K562 (cell line): ENCODE measurements around the gene MFSD12. TPM values are rescaled to one million over a fixed set of nuclear protein-coding genes. Genes with fewer than 3 reads are reported as not detected.

ENCODE experiments used
- CHD4 ChIP-seq: fragments of 200-600 bp; sonication (generic); IDR thresholded peaks from 3 replicates; pipeline ENCODE4 v1.6.1; 2012; ENCODE audit warnings: low read depth, mild to moderate bottlenecking, mixed read lengths, low read length, inconsistent platforms; ENCODE audit not compliant: insufficient read depth, insufficient replicate concordance, poor library complexity, severe bottlenecking
- CSDE1 ChIP-seq, 2 experiments: fragments of 450-650 bp; IDR thresholded peaks; 2 replicates each; pipeline ENCODE4 v1.6.1; 2016; ENCODE audit warnings: mild to moderate bottlenecking in 1 of 2
- ELF2 ChIP-seq: fragments of 250-450 bp; sonication (Bioruptor Pico); IDR thresholded peaks from 2 replicates; pipeline ENCODE4 v1.5.0; 2021; ENCODE audit warnings: mild to moderate bottlenecking
- EZH2 ChIP-seq: IDR thresholded peaks from 2 replicates; pipeline ENCODE4 v1.6.1; 2012; ENCODE audit warnings: low read depth, mild to moderate bottlenecking, inconsistent platforms, low read length, borderline replicate concordance
- FOXM1 ChIP-seq, 2 experiments: fragments of 450-650 bp in 1 of 2; sonication (generic) in 1 of 2; formaldehyde crosslinking in 1 of 2; IDR thresholded peaks; 2 replicates each; pipeline versions ENCODE4 v1.6.1 to v1.9.0; 2017 to 2022; ENCODE audit warnings: low read depth in 2 of 2, mild to moderate bottlenecking in 2 of 2, missing genetic modification reagents in 1 of 2, moderate library complexity in 1 of 2
- JUN ChIP-seq, 2 experiments: sonication (generic) in 1 of 2; formaldehyde crosslinking in 1 of 2; IDR thresholded peaks; 2 replicates each; pipeline versions ENCODE4 v1.6.1 to v1.8.0; 2012 to 2022; ENCODE audit warnings: borderline replicate concordance in 2 of 2, mild to moderate bottlenecking in 2 of 2, improper control_type of control experiment in 1 of 2, low read depth in 1 of 2, low read length in 1 of 2, missing genetic modification reagents in 1 of 2
- NR3C1 ChIP-seq: sonication (generic); formaldehyde crosslinking; IDR thresholded peaks from 2 replicates; pipeline ENCODE4 v1.8.1; 2022; ENCODE audit warnings: missing genetic modification reagents
- SREBF2 ChIP-seq: sonication (generic); formaldehyde crosslinking; IDR thresholded peaks from 2 replicates; pipeline ENCODE4 v1.4.0; 2020; ENCODE audit warnings: mild to moderate bottlenecking, missing genetic modification reagents
- TAF7 ChIP-seq: fragments of 450-650 bp; IDR thresholded peaks from 2 replicates; pipeline ENCODE4 v1.6.1; 2016; ENCODE audit warnings: missing genetic modification characterization, missing compliant biosample characterization
- TBL1XR1 ChIP-seq, 2 experiments: IDR thresholded peaks; 2 replicates each; pipeline ENCODE4 v1.6.1; 2012; ENCODE audit warnings: improper control_type of control experiment in 2 of 2, low read length in 2 of 2, mild to moderate bottlenecking in 1 of 2
- THRAP3 ChIP-seq: fragments of 450-650 bp; IDR thresholded peaks from 2 replicates; pipeline ENCODE4 v1.6.1; 2016; ENCODE audit warnings: mild to moderate bottlenecking, inconsistent platforms, borderline replicate concordance
- ZNF445 ChIP-seq: fragments of 250-450 bp; sonication (Bioruptor Pico); IDR thresholded peaks from 2 replicates; pipeline ENCODE4 v1.4.0; 2020; ENCODE audit warnings: low read depth, mild to moderate bottlenecking, moderate library complexity
- ZNF778 ChIP-seq: fragments of 450-650 bp; formaldehyde crosslinking; IDR thresholded peaks from 2 replicates; pipeline ENCODE4 v1.4.0; 2020; ENCODE audit warnings: mild to moderate bottlenecking, moderate library complexity
- ZZZ3 ChIP-seq: fragments of 450-650 bp; IDR thresholded peaks from 2 replicates; pipeline ENCODE4 v1.6.1; 2016; ENCODE audit warnings: antibody characterized with exemption, mild to moderate bottlenecking, moderate library complexity
- polyA plus RNA-seq, 8 experiments: library from polyadenylated mRNA; depleted of rRNA in 4 of 8; stranded (reverse) in 5 of 8; unstranded in 3 of 8; fragments of >200 nt; fragmentation: Nextera tagmentation in 2 of 8; fragmentation: Illumina TruSeq in 1 of 8; extraction: Ambion mirVana in 2 of 8; extraction: Trizol in 1 of 8; gene quantifications; 2 replicates each; pipeline versions ENCODE4 v1.2.1 to v1.2.3, GENCODE V29; 2011 to 2014; ENCODE audit warnings: inconsistent platforms in 1 of 8, missing spikeins in 1 of 8
- total RNA-seq, 7 experiments: library from RNA; depleted of rRNA in 6 of 7; stranded (reverse); fragments of >200 nt in 6 of 7; fragmentation: Illumina TruSeq in 2 of 7; extraction: Trizol in 2 of 7; gene quantifications; 2 replicates each; pipeline versions ENCODE4 v1.2.1 to v1.2.3, GENCODE V29; 2011 to 2021; ENCODE audit warnings: low replicate concordance in 1 of 7
- TF ChIP-seq, protein P1 (sequence below): fragments of 250-450 bp; sonication (Bioruptor Pico); IDR thresholded peaks from 2 replicates; pipeline ENCODE4 v1.4.0; 2020; ENCODE audit warnings: mild to moderate bottlenecking, moderate library complexity
- TF ChIP-seq, protein P2 (sequence below): sonication (generic); formaldehyde crosslinking; IDR thresholded peaks from 2 replicates; pipeline ENCODE4 v1.5.0; 2020; ENCODE audit warnings: missing genetic modification reagents
- TF ChIP-seq, protein P3 (sequence below): sonication (generic); formaldehyde crosslinking; IDR thresholded peaks from 2 replicates; pipeline ENCODE4 v1.8.0; 2022; ENCODE audit warnings: mild to moderate bottlenecking, missing genetic modification reagents

The MFSD12 gene
- total and polyA plus RNA-seq, 9 of the 15 experiments (the other 6 are each of a cell fraction or from before 2014, with no cell fraction given): 0.69 to 112 (median 31.8) TPM

DNA sequence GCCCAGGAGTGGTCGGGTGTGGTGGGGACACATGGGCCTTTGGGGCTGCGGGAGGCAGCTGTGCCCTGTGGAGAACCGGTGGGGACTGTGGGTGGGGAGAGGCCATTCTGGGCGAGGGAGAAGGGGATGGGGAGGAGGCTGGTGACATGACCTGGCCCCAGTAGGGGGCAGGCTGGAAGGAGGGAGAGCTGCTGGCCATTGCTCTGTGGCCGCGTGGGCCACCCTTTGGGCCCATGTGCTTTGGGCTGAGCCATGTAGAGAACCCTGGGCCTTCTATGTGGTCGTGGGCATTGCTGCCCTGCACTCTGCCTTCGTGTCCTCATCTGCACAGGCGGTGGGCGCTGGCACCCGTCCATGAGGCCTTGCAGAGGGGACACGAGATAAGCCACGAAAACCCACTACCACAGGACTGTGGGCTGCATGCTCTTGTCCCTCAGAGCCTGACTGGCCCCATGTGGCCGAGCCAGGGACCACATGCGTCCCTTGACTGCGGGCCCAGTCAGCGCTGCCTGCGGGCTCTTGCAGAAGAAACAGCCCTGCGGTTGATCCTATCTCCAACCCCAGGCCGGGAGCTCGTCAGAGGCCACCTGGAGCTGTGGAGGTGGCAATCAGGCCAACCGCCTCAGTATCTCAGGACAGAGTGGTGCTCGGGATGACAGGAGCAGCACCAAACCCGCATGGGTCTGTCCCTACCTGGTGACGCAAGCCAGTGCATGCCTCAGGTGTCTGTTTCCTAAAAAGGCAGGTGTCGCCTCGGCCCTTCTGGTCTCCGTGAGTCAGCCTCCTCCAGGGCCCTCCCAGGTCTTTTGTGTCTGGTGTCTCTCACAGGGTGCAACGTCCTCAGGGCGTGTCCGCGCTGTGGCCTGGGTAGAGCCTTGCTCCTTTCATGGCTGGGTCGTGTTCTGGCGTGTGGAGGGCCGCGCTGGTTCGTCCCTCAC is 37.0 kb downstream of the MFSD12 start (continued):
- TF ChIP-seq FOXM1 (IDR thresholded peaks at IDR 0.05; ENCODE audit: low read depth): no peak
- TF ChIP-seq FOXM1 (CRISPR knock-in tag; IDR thresholded peaks at IDR 0.05; ENCODE audit: low read depth): peak; percentile 81; the same call in 1 of the 2 replicates
- peak; percentile 24 for TF ChIP-seq CHD4
- no peak for TF ChIP-seq THRAP3
- TF ChIP-seq TBL1XR1 (IDR thresholded peaks at IDR 0.05; ENCODE audit: low read length in 2 of 2): peak in 1 of 2 experiments; percentile 43; a peak in 1 of 4 replicates
- TF ChIP-seq ZNF445: no peak
- no peak; a peak in 1 of 4 replicates for TF ChIP-seq CSDE1 (IDR thresholded peaks at IDR 0.05)
- TF ChIP-seq NR3C1 (CRISPR knock-in tag): peak; percentile 92
- no peak for TF ChIP-seq ZNF778
- no peak for TF ChIP-seq SREBF2 (CRISPR knock-in tag)
- TF ChIP-seq ZZZ3: peak; percentile 51; the same call in 1 of the 2 replicates
- TF ChIP-seq ELF2 (CRISPR knock-in tag): peak; percentile 22; the same call in 1 of the 2 replicates
- TF ChIP-seq, protein P1, sequence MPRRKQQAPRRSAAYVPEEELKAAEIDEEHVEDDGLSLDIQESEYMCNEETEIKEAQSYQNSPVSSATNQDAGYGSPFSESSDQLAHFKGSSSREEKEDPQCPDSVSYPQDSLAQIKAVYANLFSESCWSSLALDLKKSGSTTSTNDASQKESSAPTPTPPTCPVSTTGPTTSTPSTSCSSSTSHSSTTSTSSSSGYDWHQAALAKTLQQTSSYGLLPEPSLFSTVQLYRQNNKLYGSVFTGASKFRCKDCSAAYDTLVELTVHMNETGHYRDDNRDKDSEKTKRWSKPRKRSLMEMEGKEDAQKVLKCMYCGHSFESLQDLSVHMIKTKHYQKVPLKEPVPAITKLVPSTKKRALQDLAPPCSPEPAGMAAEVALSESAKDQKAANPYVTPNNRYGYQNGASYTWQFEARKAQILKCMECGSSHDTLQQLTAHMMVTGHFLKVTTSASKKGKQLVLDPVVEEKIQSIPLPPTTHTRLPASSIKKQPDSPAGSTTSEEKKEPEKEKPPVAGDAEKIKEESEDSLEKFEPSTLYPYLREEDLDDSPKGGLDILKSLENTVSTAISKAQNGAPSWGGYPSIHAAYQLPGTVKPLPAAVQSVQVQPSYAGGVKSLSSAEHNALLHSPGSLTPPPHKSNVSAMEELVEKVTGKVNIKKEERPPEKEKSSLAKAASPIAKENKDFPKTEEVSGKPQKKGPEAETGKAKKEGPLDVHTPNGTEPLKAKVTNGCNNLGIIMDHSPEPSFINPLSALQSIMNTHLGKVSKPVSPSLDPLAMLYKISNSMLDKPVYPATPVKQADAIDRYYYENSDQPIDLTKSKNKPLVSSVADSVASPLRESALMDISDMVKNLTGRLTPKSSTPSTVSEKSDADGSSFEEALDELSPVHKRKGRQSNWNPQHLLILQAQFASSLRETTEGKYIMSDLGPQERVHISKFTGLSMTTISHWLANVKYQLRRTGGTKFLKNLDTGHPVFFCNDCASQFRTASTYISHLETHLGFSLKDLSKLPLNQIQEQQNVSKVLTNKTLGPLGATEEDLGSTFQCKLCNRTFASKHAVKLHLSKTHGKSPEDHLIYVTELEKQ (CRISPR knock-in tag): no peak
- no peak for TF ChIP-seq EZH2
- TF ChIP-seq, protein P2, sequence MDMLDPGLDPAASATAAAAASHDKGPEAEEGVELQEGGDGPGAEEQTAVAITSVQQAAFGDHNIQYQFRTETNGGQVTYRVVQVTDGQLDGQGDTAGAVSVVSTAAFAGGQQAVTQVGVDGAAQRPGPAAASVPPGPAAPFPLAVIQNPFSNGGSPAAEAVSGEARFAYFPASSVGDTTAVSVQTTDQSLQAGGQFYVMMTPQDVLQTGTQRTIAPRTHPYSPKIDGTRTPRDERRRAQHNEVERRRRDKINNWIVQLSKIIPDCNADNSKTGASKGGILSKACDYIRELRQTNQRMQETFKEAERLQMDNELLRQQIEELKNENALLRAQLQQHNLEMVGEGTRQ (CRISPR knock-in tag): no peak
- TF ChIP-seq, protein P3, sequence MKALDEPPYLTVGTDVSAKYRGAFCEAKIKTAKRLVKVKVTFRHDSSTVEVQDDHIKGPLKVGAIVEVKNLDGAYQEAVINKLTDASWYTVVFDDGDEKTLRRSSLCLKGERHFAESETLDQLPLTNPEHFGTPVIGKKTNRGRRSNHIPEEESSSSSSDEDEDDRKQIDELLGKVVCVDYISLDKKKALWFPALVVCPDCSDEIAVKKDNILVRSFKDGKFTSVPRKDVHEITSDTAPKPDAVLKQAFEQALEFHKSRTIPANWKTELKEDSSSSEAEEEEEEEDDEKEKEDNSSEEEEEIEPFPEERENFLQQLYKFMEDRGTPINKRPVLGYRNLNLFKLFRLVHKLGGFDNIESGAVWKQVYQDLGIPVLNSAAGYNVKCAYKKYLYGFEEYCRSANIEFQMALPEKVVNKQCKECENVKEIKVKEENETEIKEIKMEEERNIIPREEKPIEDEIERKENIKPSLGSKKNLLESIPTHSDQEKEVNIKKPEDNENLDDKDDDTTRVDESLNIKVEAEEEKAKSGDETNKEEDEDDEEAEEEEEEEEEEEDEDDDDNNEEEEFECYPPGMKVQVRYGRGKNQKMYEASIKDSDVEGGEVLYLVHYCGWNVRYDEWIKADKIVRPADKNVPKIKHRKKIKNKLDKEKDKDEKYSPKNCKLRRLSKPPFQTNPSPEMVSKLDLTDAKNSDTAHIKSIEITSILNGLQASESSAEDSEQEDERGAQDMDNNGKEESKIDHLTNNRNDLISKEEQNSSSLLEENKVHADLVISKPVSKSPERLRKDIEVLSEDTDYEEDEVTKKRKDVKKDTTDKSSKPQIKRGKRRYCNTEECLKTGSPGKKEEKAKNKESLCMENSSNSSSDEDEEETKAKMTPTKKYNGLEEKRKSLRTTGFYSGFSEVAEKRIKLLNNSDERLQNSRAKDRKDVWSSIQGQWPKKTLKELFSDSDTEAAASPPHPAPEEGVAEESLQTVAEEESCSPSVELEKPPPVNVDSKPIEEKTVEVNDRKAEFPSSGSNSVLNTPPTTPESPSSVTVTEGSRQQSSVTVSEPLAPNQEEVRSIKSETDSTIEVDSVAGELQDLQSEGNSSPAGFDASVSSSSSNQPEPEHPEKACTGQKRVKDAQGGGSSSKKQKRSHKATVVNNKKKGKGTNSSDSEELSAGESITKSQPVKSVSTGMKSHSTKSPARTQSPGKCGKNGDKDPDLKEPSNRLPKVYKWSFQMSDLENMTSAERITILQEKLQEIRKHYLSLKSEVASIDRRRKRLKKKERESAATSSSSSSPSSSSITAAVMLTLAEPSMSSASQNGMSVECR: peak; percentile 65
- TF ChIP-seq TAF7: no peak
- TF ChIP-seq JUN (IDR thresholded peaks at IDR 0.05; ENCODE audit: borderline replicate concordance, low read depth, low read length): peak; percentile 74; the same call in 1 of the 2 replicates
- peak; percentile 93; the same call in 1 of the 2 replicates for TF ChIP-seq JUN (CRISPR knock-in tag; IDR thresholded peaks at IDR 0.05; ENCODE audit: borderline replicate concordance)
